GM18511 (cell line): ENCODE results near the gene PIGH.

ENCODE experiments used
- ATAC-seq: cut with Tn5 transposase; IDR thresholded peaks from one replicate; pipeline ENCODE4 v1.9.1; 2021; ENCODE audit warnings: mild to moderate bottlenecking, moderate library complexity; ENCODE audit not compliant: unreplicated experiment

PIGH gene

DNA sequence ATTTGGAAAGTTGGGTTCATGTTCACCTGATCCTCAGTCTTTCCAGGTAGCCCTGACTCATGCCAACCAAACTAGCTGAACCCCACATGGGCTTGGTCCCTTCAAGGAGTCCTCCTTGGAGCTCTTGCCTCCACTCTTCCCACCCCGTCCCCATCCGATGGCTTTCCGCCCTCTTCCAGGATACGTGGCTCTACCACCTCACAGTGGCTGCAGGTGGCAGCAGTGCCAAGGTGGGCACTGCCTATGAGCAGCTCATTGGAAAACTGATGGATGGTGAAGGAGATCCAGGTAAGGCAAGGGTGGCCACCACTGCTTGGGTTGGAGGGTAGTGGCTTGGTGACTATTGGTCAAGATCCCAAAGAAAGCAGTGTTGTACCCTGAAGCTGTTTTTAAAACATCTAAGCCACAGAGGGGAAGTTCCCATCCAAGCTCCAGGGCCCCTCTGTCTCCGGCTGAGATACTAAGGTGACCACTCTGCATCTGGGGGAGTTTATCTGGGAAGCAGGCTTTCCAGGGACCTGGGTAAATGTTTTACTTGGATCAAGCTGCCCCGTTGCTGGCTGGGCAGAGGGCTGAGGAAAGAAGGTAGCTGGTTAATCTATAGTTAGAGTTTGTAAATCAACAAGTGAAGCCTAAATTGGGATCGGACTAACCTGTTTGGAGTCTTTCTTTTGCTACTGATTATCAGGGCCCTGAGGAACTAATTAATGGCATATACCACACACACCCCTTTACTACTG, 23.7 kb downstream of the PIGH start:
- ATAC-seq: no peak

DNA sequence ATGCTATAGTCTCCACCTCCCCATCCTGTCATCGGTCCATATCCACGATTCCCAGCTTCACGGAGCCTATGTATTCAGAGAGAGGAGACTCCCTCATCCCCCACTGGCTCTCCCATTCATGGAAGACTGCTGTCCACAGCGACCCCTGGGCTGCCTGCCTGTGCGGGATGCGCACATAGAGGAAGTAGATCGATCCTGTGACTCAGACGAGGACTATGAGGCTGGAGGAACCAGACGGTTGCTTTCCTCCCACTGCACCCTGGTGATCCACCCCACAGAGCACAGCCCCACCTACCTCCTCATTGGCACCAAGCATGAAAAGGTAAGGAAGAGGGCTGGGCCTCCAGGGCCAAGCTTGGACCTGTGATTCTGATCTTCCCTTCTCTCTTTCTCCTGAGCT, 24.4 kb downstream of the PIGH start:
- no peak for ATAC-seq

GRCh38 chr14:67574806-67575205, 25.3 kb downstream of the PIGH start:
- ATAC-seq: no peak

DNA sequence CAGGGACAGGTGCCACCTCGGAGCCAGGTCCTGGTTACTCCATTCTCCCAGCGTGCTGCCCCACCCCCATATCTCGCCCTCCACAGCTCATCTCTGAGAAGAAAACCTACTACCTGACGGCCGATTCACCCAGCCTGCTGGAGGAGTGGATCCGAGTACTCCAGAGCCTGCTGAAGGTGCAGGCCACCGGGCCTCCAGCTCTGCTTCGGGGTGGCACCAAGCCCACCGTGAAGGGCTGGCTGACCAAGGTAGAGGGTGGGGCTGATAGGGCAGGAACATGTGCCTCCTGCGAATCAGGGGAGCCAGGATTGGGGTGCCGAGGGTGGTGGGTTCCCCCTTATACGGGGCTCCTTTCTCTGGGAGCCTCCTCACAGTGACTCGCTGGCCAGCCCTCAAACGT, 25.9 kb downstream of the PIGH start:
- no peak for ATAC-seq

DNA sequence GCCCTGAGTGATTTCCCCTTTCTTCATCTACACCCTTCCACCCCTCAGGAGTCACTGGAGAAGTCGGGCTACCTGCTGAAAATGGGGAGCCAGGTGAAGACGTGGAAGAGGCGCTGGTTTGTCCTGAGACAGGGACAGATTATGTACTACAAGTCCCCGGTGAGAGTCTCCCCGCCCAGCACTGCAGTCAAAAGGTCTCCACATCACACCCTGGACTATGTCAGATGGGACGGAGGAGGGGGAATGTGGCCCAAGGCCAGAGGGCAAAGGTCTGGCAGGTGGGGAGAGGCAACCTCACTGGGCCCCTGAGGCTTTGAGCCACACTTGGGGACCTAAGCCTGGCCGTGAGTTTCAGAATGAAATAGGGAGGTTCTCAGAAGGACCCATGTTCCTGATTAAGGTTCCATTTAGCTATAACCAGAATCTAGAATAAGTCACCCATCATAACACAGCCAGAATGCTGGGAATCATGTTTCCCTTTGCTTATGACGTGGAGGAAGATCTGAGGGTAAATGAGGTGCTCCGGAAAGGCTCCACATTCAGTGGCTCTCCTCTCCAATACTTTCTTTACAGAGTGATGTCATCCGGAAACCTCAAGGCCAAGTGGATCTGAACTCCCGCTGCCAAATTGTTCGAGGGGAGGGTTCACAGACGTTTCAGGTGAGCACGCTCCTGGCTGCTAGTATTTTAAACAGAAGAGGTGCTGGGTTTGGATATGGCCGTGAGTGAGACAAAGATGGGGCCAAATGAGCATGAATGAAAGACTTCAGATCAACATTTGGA, 26.6 kb downstream of the PIGH start:
- ATAC-seq: no peak

- ATAC-seq: no peak
Measured at GRCh38 chr14:67572608-67573007, 27.5 kb downstream of the PIGH start.

- no peak for ATAC-seq
Measured at GRCh38 chr14:67571991-67572323, 28.1 kb downstream of the PIGH start.

- peak; percentile 67 for ATAC-seq
Measured at GRCh38 chr14:67571275-67571990, 28.6 kb downstream of the PIGH start.

- ATAC-seq: no peak
Measured at GRCh38 chr14:67570453-67570852, 29.6 kb downstream of the PIGH start.

DNA sequence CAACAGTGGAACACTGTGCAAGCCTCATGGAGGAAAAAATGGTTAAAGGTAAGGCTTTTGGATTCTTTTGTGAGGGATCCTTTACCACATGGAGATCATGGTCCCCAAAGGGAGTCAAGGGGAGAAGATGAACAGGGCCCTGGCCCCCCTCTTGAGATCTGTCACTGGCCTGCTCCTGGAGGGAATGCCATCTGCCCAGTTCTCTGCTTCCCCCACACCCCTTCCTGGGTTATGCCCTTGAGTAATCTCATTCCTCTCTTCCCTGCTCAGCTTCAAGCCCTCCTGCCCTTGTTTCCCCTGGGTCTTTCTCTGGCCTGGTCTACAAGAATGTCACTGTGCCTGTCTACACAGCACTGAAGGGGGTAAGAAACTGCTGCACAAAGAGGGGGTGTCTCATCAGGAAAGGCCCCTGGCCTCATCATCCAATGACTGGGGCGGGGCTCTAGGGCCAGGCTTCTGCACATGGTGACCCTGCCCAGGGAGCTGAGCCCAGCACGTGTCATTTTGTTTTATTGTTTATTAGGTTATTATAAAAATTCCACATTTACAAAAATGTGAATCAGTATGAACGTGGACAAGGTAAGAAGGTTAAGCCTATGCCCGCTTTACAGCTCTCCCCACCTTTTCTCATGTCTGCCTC, 30.3 kb downstream of the PIGH start:
- no peak for ATAC-seq

- ATAC-seq: no peak
Measured at GRCh38 chr14:67569011-67569650, 30.9 kb downstream of the PIGH start.

DNA sequence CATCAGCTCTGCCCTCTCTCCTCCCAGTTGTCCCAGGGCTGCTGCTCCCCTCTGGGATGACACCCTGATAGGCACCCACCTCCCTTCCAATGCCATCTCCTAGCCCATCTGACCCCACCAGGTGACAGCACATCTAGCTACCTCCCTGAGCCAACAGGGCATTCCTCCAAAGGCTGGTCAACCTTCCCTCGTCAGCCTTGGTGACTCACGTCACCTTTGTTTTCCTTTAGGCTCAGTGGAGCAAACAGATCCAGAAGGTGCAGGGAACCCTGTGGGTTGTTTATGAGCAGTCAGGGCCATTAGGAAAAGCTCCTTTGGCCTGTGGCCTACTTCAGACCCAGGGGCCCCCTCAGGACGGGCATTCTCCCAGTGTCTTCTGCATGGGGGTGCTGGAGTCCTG, 32.4 kb downstream of the PIGH start:
- ATAC-seq: no peak

DNA sequence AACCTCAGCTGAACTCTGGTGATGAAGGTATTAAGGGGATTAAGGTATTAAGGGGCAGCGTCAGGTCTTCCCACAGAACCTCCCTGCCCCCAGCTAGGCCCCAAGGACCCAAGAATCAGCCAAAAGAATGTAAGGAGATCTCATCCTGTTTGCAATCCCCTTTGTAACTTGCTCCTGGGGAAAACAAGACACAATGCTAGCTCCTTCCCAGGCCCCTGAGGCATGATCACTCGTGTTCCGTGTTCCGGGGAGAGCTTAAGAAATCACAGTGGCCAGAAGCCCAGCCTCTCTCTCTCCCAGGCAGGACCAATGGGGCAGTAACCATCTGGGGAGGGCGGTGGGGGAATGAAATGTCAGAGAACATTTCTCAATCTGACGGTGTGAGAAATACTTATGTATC, 33.2 kb downstream of the PIGH start:
- no peak for ATAC-seq

GRCh38 chr14:67564236-67564635, 35.8 kb downstream of the PIGH start:
- no peak for ATAC-seq

- no peak for ATAC-seq
Measured at GRCh38 chr14:67562776-67563150, 37.3 kb downstream of the PIGH start.

DNA sequence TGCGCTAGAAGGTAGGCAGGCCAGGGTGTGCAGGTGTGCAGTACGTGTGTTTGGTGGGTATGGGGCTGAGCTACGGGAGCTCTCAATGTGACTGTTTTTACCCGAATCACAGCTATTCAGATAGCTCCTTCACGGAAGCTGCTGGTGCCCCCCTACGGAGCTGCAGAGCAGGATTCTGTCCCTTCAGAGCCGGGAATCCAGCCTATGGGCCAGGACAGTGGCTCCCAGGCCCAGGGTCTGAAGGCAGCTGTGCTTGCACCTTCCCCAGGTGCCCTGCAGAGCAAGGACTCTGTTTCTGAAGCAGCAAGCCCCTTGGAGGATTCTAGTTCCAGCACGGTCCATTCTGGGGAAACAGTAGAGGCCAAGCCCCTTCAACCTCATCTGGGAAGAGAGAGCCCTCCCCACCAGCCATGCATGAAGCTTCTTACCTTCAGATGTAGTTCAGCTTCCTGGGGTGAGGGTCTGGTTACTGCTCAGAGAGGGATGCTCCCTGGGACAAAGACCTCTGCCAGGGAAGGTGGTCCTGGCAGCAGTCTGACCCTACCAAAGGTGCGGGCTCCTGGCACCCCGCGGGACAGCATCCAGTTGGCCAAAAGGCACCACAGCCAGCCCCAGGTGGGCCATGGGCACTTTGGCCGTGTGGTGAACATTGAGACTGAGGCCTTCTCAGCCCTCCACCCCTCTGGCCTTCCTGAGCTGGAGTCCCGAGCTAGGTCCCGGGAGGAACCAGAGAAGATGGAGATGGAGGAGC, 37.9 kb downstream of the PIGH start:
- no peak for ATAC-seq

DNA sequence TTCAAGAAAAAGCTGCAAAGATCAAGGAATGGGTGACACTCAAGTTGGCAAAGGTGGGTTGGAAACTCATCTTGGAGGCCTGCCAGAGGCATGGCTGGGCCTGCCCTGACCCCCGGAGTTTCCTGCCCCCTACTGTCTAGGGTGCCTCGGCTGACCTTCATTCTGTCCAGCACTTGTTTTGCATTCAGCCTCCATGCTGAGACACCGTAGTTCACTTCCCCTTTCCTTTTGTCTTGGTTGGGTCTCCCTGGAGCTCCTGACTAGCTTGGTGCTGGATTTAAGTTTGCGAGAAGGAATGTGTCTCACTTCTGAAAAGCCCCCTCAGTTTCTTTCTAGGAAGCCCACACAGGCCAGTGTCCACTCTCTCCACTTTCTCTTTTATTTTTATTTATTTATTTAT, 40.4 kb downstream of the PIGH start:
- no peak for ATAC-seq

- ATAC-seq: no peak
Measured at GRCh38 chr14:67557656-67558055, 42.4 kb downstream of the PIGH start.

GRCh38 chr14:67557118-67557517, 43.0 kb downstream of the PIGH start:
- no peak for ATAC-seq

DNA sequence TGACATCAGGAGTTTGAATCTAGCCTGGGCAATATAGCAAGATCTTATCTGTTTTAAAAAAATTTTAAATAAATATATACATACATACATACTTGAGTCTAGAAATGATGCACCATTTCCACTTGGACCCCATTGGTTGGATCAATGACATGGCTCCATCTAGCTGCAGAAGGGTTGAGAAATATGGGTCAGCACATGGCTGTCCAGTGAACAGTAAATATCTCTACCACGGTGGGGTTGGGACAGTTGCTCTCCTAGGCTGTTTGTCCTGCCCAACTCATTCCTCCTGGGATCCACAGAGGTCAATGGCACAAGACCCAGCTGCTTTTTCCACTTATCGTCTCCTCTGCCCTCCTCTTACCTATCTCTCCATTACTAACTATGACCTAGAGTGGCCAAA, 43.4 kb downstream of the PIGH start:
- no peak for ATAC-seq
